ACHN (cell line): Measurements from ENCODE around the gene SLC9C1.

Source experiments
- DNase-seq: peaks from one replicate; pipeline ENCODE4 v3.0.0-alpha.2; 2015
- in situ Hi-C: cut with HindIII; loops from 2 replicates; pipeline ENCODE4 v1.10.0; 2017; ENCODE audit warnings: low sequenced_read_pairs, low pct_ligation_motif_present, low pct_unique_long_range_greater_than_20kb

SLC9C1 gene

DNA sequence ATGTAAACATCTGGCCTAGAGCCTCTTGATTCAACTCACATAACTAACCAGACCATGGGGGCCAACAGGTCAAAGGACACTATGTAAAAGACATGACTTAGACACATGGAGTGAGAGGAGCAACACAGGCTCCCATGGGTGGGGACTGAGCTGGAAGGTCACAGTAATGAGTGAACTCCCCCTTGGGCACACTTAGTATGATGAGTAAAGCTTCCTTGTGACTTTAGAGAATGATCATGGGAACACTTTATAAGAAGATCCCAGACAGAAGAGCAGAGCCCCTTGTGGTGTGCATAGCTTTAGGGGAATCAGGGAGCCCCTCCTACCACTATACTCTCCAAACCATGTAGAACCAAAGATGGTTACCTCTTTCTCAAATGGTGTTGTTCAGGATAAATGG is 171.1 kb downstream of the SLC9C1 start:
- in situ Hi-C loops = no loop called here
- DNase-seq = no peak

- no peak for DNase-seq
- in situ Hi-C loops = no loop called here
These were observed 172.2 kb downstream of the SLC9C1 start for GRCh38 chr3:112121577-112122547.

- no peak for DNase-seq
- in situ Hi-C loops = no loop called here
These were observed 173.8 kb downstream of the SLC9C1 start for GRCh38 chr3:112119962-112120836.

DNA sequence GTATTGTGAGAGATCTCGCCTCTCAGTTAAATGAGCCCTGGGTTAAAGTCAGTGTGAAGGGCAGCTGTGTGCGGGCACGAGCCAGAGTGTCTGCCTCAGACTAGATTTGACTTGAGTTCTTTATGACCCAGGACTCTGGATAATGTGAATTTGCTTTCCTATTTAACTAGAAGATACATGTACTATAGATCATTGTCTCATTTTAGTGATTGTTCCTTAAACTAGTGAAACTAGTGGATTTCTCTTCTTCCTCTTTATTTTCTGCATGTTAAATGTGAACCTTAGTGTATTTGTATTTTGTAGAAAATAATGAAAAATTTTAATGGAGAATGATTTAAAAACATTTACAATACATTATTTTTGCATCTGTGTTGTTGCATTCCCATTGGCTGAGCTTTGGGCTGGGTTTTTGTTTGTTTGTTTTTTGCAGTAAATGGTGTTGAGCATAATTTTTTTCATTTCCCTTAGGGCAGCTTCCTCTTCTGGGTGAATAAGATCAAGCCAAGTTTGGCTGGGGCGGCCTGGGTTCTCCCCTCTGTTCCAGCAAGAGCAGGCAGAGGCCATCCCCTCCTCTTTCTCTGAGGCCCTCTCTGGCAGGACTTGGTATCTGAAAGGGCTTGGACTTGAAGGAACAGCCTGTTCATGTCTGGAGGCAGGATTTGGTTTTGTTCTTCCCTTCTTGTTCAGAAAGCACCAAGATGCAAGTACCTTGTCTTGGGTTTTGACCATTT is 176.0 kb downstream of the SLC9C1 start:
- no peak for DNase-seq
- in situ Hi-C loops = no loop called here

- DNase-seq = no peak
- in situ Hi-C loops = no loop called here
These were observed 176.6 kb downstream of the SLC9C1 start for GRCh38 chr3:112117415-112117814.

DNA sequence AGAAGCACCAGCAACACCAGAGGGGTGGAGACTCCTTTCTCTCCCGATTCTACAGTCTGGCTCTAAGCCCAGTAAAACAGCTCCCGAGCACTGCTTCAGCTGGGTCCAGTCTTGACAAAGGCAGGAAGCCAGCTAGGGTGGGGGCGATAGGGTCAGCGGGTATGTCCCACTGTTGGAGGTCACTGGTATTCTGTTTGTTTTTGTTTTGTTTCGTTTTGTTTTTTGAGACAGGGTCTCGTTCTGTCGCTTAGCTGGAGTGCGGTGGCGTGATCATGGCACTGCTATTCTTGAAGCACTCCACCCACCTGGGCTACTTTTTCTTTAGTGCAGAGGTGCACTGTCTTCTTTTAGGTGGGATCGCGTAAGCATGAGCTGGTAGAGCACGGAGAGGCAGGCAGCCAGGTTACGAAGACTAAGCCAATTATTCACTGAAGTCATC is 177.2 kb downstream of the SLC9C1 start:
- no peak for DNase-seq
- in situ Hi-C loops = no loop called here

DNA sequence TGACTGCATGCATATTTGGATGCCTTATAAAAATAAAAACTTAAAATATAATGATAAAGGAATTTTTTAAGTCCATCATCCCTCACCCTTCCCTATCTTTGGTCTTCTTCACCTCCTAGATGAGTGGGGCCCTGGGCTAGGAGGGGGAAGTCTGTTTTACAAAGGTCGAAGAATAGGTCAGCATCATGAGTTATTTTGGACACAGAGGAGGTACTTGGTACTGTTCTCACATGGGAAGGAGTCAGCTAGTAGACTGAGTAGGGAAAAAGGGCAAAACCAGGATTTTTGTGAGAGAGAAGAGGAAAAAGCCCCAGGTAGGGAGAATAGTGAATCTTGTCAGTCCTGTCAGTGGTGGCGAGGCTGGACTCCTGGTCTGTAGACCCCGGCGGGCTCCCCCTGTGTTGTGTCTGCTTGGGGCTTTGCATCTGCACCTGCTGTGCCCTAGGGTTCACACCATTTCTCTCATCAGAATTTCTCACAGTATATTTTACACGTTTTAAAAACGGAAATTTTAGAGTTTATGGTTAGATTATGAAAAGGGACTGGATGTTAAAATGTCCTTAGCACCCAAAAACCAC is 178.1 kb downstream of the SLC9C1 start:
- no peak for DNase-seq
- in situ Hi-C loops = no loop called here

DNA sequence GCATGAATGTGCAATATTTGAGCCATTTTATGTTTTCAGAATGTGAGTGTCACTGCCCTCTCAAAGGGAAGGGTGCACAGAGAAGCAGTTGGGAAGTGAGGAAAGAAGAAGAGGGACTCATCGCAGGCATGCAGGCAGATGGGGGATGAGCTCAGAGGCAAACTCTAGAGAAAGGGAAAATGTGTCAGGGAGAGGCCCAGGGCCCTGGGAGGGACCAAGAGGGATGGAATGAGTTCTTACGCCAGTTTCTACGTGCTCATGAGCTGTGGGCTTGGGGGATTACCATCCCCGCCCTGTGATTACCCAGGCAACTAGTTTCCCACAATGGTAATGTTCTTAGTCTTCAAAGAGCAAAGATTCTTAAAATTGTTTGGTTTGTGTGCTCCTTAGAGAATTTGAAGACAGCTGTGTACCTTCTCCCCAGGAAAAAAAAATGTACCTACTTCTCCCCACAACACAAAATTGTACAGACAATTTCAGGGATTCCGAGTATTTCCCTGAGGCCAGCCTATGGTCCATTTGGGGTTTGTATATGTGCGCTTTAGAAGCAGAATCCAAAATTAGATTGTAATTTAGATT is 178.8 kb downstream of the SLC9C1 start:
- in situ Hi-C loops = no loop called here
- no peak for DNase-seq

GRCh38 chr3:112114576-112115160 is 179.3 kb downstream of the SLC9C1 start:
- no peak for DNase-seq
- in situ Hi-C loops = no loop called here

DNA sequence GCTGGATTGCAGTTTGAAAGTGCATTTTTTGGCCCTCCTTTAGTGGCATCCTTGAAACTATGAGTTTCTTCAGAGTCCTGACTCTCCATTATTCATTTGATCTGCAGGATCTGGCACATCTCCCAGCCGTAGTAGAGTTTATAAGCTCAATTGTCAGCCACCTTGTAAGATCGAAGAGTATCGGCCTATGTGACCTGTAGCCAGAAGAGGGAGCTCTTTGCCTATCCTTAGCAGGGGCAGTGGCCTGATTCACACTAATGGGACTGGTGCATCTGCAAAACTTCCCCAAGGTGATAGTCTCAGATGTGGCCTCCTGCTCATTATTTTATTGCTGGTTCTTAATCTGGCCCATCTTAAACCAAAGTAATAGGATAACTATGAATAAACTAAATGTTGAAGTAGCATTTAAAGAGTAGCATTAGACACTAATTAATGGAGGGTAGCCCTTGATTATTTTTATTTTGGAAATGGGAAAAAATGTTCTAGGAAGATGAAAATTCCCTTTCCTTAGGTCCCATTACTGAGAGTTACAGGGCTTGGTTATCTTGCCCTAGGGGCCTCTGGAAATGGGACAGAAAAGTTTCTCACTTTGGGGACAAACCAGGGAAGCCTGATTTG is 182.1 kb downstream of the SLC9C1 start:
- in situ Hi-C loops = no loop called here
- DNase-seq = peak; percentile 60

DNA sequence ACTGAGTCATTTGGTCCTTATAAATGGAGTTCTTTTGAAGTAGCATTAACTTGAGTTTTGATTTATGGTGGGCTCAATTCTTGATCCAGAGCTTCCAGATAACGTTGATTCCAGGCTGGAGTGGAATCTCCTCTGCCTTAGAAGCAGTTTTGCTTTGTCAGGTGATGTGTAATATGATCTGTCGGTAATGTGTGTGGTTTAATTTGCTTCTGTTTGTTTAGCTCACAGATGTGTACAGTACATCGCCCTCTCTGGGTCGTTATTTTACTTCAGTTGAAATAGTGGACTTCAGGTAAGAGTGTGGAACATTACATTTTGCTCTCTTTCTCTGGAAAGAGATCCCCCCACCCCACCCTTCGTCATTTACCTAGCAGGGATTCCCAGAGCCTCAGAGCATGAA is 184.7 kb downstream of the SLC9C1 start:
- no peak for DNase-seq
- in situ Hi-C loops = no loop called here

- DNase-seq = no peak
- in situ Hi-C loops = no loop called here
These were observed 189.2 kb downstream of the SLC9C1 start for GRCh38 chr3:112104774-112105173.

GRCh38 chr3:112101916-112102315 is 192.1 kb downstream of the SLC9C1 start:
- DNase-seq = peak; percentile 52
- in situ Hi-C loops = no loop called here

DNA sequence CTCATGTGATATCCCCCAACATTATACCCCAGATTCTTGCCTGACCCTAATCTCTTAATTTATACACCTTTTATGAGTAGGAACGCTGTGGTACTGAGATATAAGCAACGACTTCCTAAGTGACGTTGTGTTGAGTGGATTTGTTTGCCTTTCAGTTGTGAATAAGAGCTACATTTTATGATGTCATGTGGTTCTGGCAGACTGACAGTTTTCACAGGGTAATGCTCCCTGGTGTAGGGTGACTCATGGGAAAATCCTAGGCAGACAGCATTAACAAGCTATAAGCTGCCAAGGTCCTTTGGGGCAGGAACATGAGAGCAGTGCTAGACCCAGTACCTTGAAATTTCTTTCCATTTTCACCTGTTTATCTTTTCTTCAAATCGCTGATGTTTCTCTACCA is 196.6 kb downstream of the SLC9C1 start:
- in situ Hi-C loops = no loop called here
- peak; percentile 96 for DNase-seq

GRCh38 chr3:112096176-112096575 is 197.8 kb downstream of the SLC9C1 start:
- in situ Hi-C loops = no loop called here
- DNase-seq = no peak

GRCh38 chr3:112095731-112096130 is 198.3 kb downstream of the SLC9C1 start:
- no peak for DNase-seq
- in situ Hi-C loops = no loop called here

GRCh38 chr3:112093180-112093522 is 200.9 kb downstream of the SLC9C1 start:
- DNase-seq = no peak
- in situ Hi-C loops = no loop called here
